ENCODE data around the gene AGAP3.

DNA sequence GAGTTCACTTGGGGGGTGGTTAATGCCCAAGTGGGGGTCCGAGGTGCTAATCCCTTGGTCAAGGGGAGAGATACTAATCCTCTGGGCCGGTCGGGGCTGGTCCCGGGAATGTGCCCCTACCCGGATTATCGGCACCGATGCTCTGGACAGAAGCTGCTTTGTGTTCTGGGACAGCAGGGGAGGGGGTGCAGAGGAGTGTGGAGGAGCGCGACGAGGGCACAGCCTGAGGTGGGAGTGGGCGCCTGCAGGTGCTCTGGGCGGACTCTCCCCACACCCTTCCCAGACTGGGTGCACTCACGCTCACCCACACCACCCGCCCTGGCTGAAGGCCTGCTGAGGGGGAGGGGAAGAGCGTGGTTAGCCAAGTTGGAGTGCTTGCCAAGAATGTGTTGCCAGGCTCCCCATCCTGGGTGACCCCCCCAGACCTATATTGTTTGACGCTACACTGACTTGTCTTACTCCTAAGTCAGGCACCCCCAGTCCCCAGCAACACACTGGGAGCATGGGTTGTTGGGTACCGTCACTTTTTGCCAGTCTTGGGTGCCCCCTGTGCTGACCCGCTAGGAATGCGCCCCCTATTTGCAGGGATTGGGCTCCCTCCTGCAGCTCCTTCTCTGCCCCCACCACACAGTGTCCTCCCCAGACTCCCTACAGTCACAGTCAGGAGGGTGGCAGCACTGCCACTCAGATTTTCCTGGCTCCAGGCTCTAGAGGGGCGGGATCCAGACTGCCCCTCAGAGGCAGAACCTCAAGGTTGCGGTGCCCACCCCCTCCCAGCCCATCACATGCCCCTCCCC is 25.7 kb upstream of the AGAP3 start:
- TF ChIP-seq, protein P1, sequence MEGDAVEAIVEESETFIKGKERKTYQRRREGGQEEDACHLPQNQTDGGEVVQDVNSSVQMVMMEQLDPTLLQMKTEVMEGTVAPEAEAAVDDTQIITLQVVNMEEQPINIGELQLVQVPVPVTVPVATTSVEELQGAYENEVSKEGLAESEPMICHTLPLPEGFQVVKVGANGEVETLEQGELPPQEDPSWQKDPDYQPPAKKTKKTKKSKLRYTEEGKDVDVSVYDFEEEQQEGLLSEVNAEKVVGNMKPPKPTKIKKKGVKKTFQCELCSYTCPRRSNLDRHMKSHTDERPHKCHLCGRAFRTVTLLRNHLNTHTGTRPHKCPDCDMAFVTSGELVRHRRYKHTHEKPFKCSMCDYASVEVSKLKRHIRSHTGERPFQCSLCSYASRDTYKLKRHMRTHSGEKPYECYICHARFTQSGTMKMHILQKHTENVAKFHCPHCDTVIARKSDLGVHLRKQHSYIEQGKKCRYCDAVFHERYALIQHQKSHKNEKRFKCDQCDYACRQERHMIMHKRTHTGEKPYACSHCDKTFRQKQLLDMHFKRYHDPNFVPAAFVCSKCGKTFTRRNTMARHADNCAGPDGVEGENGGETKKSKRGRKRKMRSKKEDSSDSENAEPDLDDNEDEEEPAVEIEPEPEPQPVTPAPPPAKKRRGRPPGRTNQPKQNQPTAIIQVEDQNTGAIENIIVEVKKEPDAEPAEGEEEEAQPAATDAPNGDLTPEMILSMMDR (IDR thresholded peaks at IDR 0.05): no peak
- TF ChIP-seq POLR2A (IDR thresholded peaks at IDR 0.05): no peak

All from ovary (tissue), 3 donors.